EH (cell line): ENCODE measurements around the gene PPP1R7.

Experiments used
- DNase-seq: peaks from one replicate; pipeline ENCODE4 v3.0.0-alpha.2; 2015; ENCODE audit warnings: low read depth

Gene PPP1R7

GRCh38 chr2:241232736-241233575, 82.7 kb downstream of the PPP1R7 start:
- DNase-seq: no peak
